GM21367 (cell line): Measurements from ENCODE around the gene PDZD4.

ENCODE experiments used
- ATAC-seq: cut with Tn5 transposase; IDR thresholded peaks from one replicate; pipeline ENCODE4 v1.9.1; 2021; ENCODE audit not compliant: unreplicated experiment

PDZD4 gene, protein sequence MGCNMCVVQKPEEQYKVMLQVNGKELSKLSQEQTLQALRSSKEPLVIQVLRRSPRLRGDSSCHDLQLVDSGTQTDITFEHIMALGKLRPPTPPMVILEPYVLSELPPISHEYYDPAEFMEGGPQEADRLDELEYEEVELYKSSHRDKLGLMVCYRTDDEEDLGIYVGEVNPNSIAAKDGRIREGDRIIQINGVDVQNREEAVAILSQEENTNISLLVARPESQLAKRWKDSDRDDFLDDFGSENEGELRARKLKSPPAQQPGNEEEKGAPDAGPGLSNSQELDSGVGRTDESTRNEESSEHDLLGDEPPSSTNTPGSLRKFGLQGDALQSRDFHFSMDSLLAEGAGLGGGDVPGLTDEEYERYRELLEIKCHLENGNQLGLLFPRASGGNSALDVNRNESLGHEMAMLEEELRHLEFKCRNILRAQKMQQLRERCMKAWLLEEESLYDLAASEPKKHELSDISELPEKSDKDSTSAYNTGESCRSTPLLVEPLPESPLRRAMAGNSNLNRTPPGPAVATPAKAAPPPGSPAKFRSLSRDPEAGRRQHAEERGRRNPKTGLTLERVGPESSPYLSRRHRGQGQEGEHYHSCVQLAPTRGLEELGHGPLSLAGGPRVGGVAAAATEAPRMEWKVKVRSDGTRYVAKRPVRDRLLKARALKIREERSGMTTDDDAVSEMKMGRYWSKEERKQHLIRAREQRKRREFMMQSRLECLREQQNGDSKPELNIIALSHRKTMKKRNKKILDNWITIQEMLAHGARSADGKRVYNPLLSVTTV

DNA sequence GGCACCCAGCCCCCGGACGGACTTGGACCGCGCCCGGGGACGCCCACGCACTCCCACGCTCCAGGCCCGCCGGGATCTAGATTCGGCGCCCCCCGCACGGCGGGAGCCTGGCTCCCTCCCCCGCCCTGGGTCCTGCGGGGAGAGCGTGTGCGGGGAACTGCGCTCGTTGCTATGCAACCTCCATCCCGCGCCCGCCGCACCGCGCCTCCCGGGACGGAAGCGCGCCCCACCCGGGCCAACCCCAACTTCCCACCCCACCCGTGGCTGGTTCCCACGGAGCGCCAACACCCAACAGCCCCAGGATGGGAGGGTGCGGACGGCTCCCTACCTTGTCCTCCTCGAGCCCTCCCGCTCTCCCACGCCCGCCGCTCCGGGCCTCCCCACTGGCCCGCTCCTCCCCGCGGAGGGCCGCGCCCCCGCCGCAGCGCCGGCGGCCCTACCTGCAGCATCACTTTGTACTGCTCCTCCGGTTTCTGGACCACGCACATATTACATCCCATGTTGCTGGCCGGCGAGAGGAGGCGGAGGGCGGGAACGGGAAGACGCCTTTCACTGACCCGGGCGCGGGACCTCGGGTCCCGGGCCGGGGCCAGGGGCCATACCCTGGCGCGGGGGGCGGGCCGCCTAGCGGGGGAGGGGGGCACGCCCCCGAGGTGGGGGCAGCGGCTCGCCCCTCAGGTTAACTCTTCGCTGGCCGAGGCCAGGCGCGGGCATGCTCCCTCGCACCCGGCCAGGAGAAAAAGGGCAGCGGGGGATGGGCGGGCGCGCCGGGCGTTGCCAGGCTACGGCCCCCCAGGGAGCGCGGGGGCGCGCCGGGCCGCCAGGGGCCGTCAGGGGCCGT lies at the start of gene PDZD4:
Gene PDZD4 (minus strand): TSS at position 746 of the 841 bp plus-strand sequence. CDS start 246 bp downstream, at position 500.
- ATAC-seq, result no peak

GRCh38 chrX:153879741-153880439 lies 49.5 kb upstream of the PDZD4 start:
- ATAC-seq, result no peak

DNA sequence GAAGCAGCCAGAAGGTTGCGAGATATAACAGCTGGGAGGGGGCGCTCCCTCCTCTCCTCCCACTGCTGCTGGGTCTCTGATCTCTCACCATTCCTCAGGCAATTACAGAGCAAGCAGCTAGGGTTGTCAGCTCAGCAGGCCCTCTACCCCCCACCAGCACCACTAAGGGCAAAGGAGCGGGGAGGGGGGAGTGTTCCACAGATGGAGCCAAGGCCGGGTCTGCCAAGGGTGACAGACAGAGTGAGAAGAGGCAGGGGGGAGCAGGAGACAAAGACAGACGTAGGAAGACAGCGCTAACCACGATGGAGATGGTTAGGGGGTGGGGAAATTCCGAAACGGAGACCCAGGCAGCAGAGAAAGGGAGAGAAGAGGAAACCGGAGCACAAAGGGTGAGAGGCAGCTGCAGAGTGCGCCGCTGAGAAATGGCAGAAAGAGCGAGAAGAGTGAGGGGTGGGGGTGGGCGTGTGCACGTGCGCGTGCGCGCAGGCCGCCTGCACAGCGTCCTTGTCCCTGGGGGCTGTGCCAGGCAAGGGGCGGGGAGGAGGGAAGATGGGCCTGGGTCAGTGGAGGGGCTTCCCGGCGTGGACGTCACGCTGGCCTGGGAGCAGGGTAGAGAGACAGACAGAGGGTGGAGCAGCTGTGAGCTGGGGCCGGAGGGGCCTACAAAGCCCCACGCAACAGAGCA lies 48.8 kb upstream of the PDZD4 start:
- ATAC-seq, result no peak

DNA sequence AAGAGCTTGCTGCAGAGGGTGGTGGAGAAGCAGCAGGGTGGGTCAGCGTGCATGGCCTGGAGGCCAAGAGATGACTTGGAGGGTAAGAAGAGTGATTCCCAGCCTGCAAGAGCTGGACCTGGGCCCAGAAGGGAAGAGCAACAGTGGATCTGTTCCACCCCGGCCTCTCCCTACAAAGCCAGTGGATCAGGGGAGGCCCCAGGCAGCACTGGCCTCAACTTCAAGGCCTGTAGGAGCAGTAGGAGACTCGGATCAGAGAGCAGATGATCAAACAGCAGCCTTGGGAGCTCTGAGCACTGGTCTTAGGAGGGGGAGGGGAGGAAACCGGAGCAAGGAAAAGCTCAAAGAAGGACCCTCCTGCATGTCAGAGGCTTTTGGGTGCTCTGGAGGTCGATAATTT lies 48.0 kb upstream of the PDZD4 start:
- ATAC-seq, result no peak

GRCh38 chrX:153877571-153878261 lies 47.4 kb upstream of the PDZD4 start:
- ATAC-seq, result no peak

GRCh38 chrX:153876112-153876491 lies 45.8 kb upstream of the PDZD4 start:
- ATAC-seq, result no peak

GRCh38 chrX:153875391-153876111 lies 45.2 kb upstream of the PDZD4 start:
- ATAC-seq, result no peak

GRCh38 chrX:153874366-153875125 lies 44.2 kb upstream of the PDZD4 start:
- ATAC-seq, result no peak

GRCh38 chrX:153874085-153874365 lies 43.7 kb upstream of the PDZD4 start:
- no peak for ATAC-seq

- ATAC-seq, result no peak
Observed at GRCh38 chrX:153873282-153874084, 43.1 kb upstream of the PDZD4 start.

- ATAC-seq, result no peak
Observed at GRCh38 chrX:153871946-153872878, 41.9 kb upstream of the PDZD4 start.

- ATAC-seq, result no peak
Observed at GRCh38 chrX:153871451-153871850, 41.1 kb upstream of the PDZD4 start.

DNA sequence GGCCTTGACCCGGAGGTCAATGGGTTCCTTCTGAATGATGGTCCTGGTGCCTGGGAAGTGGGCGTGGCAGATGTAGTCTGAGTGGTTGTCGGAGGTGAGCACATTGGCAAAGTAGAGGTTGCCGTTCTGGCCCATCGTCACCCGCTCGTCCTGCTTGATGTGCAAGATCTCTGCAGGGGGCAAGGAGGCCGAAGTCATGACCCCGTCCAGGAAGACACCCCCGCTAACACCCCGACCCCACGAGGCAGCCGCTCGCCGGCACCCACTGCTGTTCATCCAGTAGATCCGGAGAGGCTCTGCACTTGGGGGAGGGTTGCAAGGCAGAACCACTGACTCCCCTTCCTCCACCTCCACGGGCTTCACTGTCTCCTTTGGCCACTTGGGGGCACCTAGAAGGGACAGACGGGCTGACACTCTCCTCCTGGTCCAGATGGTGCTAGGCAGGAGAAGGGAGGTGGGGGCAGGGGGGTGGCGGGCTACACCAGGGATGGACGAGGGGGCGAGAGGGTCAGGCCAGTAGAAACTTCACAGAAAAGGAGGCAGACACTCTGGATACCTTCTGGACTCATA lies 40.5 kb upstream of the PDZD4 start:
- ATAC-seq, result no peak

DNA sequence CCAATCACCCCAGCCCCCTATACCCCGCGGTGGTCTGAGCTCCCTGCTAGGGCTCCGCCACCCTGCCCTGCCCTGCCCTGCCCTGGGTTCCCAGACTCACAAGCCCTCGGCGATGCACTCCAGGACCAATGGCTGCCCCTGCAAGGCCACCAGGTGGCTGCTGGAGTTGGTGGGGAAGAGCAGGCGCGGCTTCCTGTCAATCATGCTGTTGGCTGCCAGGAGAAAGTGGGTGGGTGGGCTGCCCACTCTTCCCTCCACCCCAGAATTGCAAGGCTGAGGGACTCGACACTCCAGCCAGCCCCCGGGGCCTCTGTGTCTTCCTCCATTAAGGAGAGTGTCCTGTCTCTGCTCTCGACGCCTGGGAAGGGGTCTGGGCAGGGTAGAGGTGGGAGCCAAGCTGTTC lies 39.9 kb upstream of the PDZD4 start:
- no peak for ATAC-seq

DNA sequence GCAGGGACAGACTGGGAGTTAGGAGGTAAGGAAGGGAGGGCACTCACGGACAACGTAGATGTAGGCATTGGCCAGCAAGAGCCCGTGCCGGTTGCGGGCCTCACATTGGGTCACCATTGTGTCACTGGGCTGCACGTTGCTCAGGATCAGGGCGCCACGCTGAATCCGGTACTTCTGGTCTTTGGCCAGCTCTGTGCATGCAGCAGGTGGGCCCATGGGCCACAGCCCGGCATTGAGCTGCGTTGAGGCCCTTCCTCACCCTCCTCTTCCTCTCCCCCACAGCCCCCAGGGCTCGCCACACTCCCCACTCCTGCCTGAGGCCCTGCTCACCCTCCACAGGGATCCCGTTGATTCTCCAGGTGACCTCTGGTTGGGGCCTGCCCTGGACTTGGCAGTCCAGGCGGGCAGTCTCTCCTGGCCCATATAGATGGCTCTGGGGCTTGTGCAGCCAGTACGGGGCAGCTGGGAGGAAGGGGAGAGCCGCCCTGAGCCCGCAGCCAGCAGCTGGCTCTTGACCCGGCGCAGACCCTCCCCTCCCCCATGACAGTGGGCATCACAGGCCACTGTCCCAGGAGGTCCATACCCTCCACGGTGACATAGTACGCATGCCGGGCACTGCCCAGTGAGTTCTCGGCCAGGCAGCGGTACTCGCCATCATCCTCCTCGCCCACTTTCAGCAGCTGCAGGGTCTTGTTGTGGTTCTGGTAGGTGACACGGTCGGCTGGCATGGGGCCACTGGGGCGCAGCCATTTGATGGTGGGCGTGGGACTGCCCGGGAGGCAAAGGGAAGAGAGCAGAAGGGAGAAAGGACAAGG lies 39.3 kb upstream of the PDZD4 start:
- ATAC-seq, result no peak
